GM23338 (cell line): ENCODE data around the gene STYK1.

Experiments
- CREB1 ChIP-seq: fragments of 250-450 bp; sonication (Bioruptor Pico); IDR thresholded peaks from 2 replicates; pipeline ENCODE4 v1.5.0; 2020; ENCODE audit warnings: low read depth, mild to moderate bottlenecking, moderate library complexity
- CTCF ChIP-seq, 2 experiments: fragments of 200-600 bp in 1 of 2; sonication (generic) in 1 of 2; conservative IDR thresholded peaks; 2 replicates each; pipeline versions ENCODE4 v1.5.1 to v1.6.1; 2016 to 2017; ENCODE audit warnings: antibody characterized with exemption in 2 of 2, low read depth in 2 of 2, mild to moderate bottlenecking in 2 of 2, moderate library complexity in 1 of 2
- EZH2 ChIP-seq: fragments of 200-600 bp; sonication (generic); IDR thresholded peaks from one replicate; pipeline ENCODE4 v1.8.0; 2017; ENCODE audit warnings: antibody characterized with exemption, mild to moderate bottlenecking, low read depth; ENCODE audit not compliant: unreplicated experiment
- EZH2phosphoT487 ChIP-seq: fragments of 200-600 bp; sonication (generic); IDR thresholded peaks from one replicate; pipeline ENCODE4 v1.8.1; 2018; ENCODE audit warnings: antibody characterized with exemption; ENCODE audit not compliant: unreplicated experiment
- POLR2AphosphoS5 ChIP-seq: IDR thresholded peaks from 2 replicates; pipeline ENCODE4 v1.6.1; 2016; ENCODE audit warnings: antibody characterized with exemption, low read depth
- TF ChIP-seq, protein P1 (sequence below): fragments of 250-450 bp; sonication (Bioruptor Pico); IDR thresholded peaks from 2 replicates; pipeline ENCODE4 v1.5.0; 2020; ENCODE audit warnings: mild to moderate bottlenecking, moderate library complexity
- TF ChIP-seq, protein P2 (sequence below): IDR thresholded peaks from one replicate; pipeline ENCODE4 v1.6.1; 2018; ENCODE audit warnings: antibody characterized with exemption; ENCODE audit not compliant: unreplicated experiment
- TF ChIP-seq, protein P3 (sequence below): IDR thresholded peaks from 2 replicates; pipeline ENCODE4 v1.6.1; 2016; ENCODE audit warnings: antibody characterized with exemption

GRCh38 chr12:10715491-10715890 is 41.6 kb upstream of the STYK1 start:
- no peak for TF ChIP-seq EZH2
- no peak for TF ChIP-seq CTCF (conservative IDR thresholded peaks at IDR 0.05; ENCODE audit: low read depth in 2 of 2)
- no peak for TF ChIP-seq POLR2AphosphoS5
- TF ChIP-seq CREB1 (CRISPR knock-in tag) = no peak
- TF ChIP-seq, protein P1, sequence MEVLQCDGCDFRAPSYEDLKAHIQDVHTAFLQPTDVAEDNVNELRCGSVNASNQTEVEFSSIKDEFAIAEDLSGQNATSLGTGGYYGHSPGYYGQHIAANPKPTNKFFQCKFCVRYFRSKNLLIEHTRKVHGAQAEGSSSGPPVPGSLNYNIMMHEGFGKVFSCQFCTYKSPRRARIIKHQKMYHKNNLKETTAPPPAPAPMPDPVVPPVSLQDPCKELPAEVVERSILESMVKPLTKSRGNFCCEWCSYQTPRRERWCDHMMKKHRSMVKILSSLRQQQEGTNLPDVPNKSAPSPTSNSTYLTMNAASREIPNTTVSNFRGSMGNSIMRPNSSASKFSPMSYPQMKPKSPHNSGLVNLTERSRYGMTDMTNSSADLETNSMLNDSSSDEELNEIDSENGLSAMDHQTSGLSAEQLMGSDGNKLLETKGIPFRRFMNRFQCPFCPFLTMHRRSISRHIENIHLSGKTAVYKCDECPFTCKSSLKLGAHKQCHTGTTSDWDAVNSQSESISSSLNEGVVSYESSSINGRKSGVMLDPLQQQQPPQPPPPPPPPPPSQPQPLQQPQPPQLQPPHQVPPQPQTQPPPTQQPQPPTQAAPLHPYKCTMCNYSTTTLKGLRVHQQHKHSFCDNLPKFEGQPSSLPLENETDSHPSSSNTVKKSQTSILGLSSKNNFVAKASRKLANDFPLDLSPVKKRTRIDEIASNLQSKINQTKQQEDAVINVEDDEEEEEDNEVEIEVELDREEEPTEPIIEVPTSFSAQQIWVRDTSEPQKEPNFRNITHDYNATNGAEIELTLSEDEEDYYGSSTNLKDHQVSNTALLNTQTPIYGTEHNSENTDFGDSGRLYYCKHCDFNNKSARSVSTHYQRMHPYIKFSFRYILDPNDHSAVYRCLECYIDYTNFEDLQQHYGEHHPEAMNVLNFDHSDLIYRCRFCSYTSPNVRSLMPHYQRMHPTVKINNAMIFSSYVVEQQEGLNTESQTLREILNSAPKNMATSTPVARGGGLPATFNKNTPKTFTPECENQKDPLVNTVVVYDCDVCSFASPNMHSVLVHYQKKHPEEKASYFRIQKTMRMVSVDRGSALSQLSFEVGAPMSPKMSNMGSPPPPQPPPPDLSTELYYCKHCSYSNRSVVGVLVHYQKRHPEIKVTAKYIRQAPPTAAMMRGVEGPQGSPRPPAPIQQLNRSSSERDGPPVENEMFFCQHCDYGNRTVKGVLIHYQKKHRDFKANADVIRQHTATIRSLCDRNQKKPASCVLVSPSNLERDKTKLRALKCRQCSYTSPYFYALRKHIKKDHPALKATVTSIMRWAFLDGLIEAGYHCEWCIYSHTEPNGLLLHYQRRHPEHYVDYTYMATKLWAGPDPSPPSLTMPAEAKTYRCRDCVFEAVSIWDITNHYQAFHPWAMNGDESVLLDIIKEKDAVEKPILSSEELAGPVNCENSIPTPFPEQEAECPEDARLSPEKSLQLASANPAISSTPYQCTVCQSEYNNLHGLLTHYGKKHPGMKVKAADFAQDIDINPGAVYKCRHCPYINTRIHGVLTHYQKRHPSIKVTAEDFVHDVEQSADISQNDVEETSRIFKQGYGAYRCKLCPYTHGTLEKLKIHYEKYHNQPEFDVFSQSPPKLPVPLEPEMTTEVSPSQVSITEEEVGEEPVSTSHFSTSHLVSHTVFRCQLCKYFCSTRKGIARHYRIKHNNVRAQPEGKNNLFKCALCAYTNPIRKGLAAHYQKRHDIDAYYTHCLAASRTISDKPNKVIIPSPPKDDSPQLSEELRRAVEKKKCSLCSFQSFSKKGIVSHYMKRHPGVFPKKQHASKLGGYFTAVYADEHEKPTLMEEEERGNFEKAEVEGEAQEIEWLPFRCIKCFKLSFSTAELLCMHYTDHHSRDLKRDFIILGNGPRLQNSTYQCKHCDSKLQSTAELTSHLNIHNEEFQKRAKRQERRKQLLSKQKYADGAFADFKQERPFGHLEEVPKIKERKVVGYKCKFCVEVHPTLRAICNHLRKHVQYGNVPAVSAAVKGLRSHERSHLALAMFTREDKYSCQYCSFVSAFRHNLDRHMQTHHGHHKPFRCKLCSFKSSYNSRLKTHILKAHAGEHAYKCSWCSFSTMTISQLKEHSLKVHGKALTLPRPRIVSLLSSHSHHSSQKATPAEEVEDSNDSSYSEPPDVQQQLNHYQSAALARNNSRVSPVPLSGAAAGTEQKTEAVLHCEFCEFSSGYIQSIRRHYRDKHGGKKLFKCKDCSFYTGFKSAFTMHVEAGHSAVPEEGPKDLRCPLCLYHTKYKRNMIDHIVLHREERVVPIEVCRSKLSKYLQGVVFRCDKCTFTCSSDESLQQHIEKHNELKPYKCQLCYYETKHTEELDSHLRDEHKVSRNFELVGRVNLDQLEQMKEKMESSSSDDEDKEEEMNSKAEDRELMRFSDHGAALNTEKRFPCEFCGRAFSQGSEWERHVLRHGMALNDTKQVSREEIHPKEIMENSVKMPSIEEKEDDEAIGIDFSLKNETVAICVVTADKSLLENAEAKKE (CRISPR knock-in tag) = no peak
- TF ChIP-seq, protein P2, sequence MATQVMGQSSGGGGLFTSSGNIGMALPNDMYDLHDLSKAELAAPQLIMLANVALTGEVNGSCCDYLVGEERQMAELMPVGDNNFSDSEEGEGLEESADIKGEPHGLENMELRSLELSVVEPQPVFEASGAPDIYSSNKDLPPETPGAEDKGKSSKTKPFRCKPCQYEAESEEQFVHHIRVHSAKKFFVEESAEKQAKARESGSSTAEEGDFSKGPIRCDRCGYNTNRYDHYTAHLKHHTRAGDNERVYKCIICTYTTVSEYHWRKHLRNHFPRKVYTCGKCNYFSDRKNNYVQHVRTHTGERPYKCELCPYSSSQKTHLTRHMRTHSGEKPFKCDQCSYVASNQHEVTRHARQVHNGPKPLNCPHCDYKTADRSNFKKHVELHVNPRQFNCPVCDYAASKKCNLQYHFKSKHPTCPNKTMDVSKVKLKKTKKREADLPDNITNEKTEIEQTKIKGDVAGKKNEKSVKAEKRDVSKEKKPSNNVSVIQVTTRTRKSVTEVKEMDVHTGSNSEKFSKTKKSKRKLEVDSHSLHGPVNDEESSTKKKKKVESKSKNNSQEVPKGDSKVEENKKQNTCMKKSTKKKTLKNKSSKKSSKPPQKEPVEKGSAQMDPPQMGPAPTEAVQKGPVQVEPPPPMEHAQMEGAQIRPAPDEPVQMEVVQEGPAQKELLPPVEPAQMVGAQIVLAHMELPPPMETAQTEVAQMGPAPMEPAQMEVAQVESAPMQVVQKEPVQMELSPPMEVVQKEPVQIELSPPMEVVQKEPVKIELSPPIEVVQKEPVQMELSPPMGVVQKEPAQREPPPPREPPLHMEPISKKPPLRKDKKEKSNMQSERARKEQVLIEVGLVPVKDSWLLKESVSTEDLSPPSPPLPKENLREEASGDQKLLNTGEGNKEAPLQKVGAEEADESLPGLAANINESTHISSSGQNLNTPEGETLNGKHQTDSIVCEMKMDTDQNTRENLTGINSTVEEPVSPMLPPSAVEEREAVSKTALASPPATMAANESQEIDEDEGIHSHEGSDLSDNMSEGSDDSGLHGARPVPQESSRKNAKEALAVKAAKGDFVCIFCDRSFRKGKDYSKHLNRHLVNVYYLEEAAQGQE = no peak
- no peak for TF ChIP-seq EZH2phosphoT487
- TF ChIP-seq, protein P3, sequence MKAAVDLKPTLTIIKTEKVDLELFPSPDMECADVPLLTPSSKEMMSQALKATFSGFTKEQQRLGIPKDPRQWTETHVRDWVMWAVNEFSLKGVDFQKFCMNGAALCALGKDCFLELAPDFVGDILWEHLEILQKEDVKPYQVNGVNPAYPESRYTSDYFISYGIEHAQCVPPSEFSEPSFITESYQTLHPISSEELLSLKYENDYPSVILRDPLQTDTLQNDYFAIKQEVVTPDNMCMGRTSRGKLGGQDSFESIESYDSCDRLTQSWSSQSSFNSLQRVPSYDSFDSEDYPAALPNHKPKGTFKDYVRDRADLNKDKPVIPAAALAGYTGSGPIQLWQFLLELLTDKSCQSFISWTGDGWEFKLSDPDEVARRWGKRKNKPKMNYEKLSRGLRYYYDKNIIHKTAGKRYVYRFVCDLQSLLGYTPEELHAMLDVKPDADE = no peak
